Vagina (tissue), 2 donors: ENCODE results near the gene CT47B1.

ENCODE experiments used
- CTCF ChIP-seq, 3 experiments: fragments of 450-650 bp in 2 of 3; fragments of 200-600 bp in 1 of 3; sonication (generic) in 1 of 3; IDR thresholded peaks; one replicate each; pipeline ENCODE4 v1.5.1; 2017 to 2019; ENCODE audit warnings: antibody characterized with exemption in 3 of 3, mild to moderate bottlenecking in 2 of 3, moderate library complexity in 2 of 3
- POLR2AphosphoS5 ChIP-seq, 2 donors: sonication (generic); formaldehyde crosslinking; IDR thresholded peaks; one replicate each; pipeline ENCODE4 v1.9.0; 2017; ENCODE audit warnings: antibody characterized with exemption in 2 of 2, mild to moderate bottlenecking in 2 of 2, low read depth in 1 of 2; ENCODE audit not compliant: insufficient read depth in 1 of 2

- TF ChIP-seq POLR2AphosphoS5 (IDR thresholded peaks at IDR 0.05; ENCODE audit: insufficient read depth in 1 of 2, low read depth in 1 of 2) (no peak), CTCF (IDR thresholded peaks at IDR 0.05) (no peak)
Observed at GRCh38 chrX:120839491-120839890, 36.2 kb downstream of the CT47B1 start.
